ENCODE measurements around the gene VPS13D. TPM values are rescaled to one million over a fixed set of nuclear protein-coding genes. Genes with fewer than 3 reads are reported as not detected.

The VPS13D gene
- total RNA-seq, 1 experiment from 2014 or later = 31.6 TPM

GRCh38 chr1:12348113-12348512 is 118.3 kb downstream of the VPS13D start:
- Histone ChIP-seq H3K27me3 (ENCODE audit: insufficient read depth, low read length) (no peaks in the 10 kb centered on the region), H3K4me3 (replicated peaks in 1 of 2; ENCODE audit: low read depth in 1 of 2, low read length in 2 of 2) (no peak overlapping the region), H3K36me3 (ENCODE audit: control insufficient read depth in 1 of 2, insufficient read depth in 2 of 2, low read length in 2 of 2) (peaks cover 7 to 10% of the 10 kb centered on the region in 2 experiments; a peak in 3 of 4 replicates), H3K27ac (ENCODE audit: low read depth, low read length) (no peak overlapping the region), H3K4me2 (ENCODE audit: low read length) (no peak overlapping the region), H3K9me3 (ENCODE audit: control insufficient read depth in 1 of 2, insufficient read depth in 1 of 2, low read depth in 1 of 2, low read length in 2 of 2) (no peaks in the 10 kb centered on the region), H4K20me1 (ENCODE audit: insufficient read depth) (no peaks in the 10 kb centered on the region), H3K9ac (ENCODE audit: low read length) (no peak overlapping the region), H3K4me1 (ENCODE audit: control insufficient read depth in 1 of 2, insufficient read depth in 2 of 2, low read length in 2 of 2) (no peaks in the 10 kb centered on the region), H3K9me2 (ENCODE audit: insufficient read depth) (no peaks in the 10 kb centered on the region), H2AFZ (ENCODE audit: low read depth, low read length, poor library complexity, severe bottlenecking) (no peak overlapping the region), H3K79me2 (ENCODE audit: insufficient read depth, low read length) (no peaks in the 10 kb centered on the region)
- ChIA-PET CTCF (interaction anchor here (1.1 kb wide), 1 partner anchor 9 kb away, joined by 5 read pairs; no protein-coding TSS in a partner anchor), RAD21 (ENCODE audit: low non-redundant PET in 1 of 2, low total read pairs in 2 of 2, uncharacterized antibody in 2 of 2, unreplicated experiment in 2 of 2) (no interaction called here), POLR2A (no interaction called here)
- no peak for ATAC-seq
- intact Hi-C loops (cut with micrococcal nuclease) = no loop called here
- BruUV-seq (replicated peaks) = no TSS peak
- TF ChIP-seq SRF (IDR thresholded peaks at IDR 0.05; ENCODE audit: low read depth) = no peak
- no peak for TF ChIP-seq CTCF (IDR thresholded peaks at IDR 0.05 in 2 of 3, conservative IDR thresholded peaks at IDR 0.05 in 1 of 3; ENCODE audit: borderline replicate concordance in 1 of 3, insufficient read depth in 1 of 3, low read depth in 2 of 3, low read length in 2 of 3)
- no peak for TF ChIP-seq MAX (IDR thresholded peaks at IDR 0.05)
- TF ChIP-seq ZBTB33 (IDR thresholded peaks at IDR 0.05; ENCODE audit: extremely low read depth, insufficient replicate concordance, low read length) = no peak
- no peak for TF ChIP-seq ELF1 (IDR thresholded peaks at IDR 0.05; ENCODE audit: borderline replicate concordance, low read depth)
- TF ChIP-seq ZFX (IDR thresholded peaks at IDR 0.05) = no peak
- DNase-seq (ENCODE audit: low read depth, low spot score) = no peak

All from HCT116 (cell line).